Endometrial microvascular endothelial cells (primary cell): ENCODE data around the gene TMEM270. TPM values are rescaled to one million over a fixed set of nuclear protein-coding genes. Genes with fewer than 3 reads are reported as not detected.
"Not testable (repeated sequence)": the region's sequence is repeated elsewhere in the genome, so short reads cannot be mapped to it uniquely, and the experiment has no call there.

Experiments
- in situ Hi-C: cut with HindIII; loops from 2 replicates; pipeline ENCODE4 v1.10.0; 2017; ENCODE audit warnings: low sequenced_read_pairs, low pct_unique_long_range_greater_than_20kb; ENCODE audit errors: inconsistent ontology term
- total RNA-seq: library from RNA; depleted of rRNA; stranded (reverse); fragments of >200 nt; gene quantifications from one replicate; pipeline ENCODE4 v1.2.3, GENCODE V29; 2015; ENCODE audit errors: inconsistent ontology term

TMEM270 gene
- total RNA-seq, 1 donor from 2014 or later: not detected

DNA sequence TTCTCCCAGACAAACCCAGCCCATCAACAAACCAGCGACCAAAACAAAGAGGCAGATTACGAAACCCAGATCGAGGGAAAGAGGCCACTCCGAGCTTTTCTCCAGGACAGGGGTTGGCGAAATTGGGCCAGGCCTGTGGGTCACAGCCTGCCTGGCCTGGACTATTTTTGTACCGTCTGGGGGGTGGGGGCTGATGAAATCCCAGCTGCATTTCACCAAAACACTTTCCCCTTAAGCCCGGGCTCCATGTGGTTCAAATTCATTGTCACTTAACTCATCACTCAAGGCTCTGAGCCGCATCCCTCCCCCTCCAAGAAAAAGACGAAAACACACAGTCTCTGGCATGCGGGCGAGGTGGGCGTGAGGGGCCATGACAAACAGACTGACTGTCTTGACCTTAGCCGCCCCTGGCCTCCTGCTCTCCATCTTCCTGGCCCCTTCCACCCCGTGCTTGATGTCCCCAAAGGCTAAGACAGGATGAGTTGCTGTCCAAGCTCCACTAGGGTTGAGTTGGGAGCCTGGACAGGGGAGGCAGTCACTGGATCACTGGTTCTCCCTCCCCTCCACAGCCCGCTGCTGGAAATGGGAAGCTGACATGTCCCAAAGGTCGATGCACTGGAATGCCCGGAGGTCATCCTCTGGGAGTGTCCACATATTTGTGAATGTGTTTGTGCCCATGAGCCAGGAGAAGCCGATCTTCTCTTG lies 19.2 kb downstream of the TMEM270 start:
- in situ Hi-C loops: no loop called here

GRCh38 chr7:73880755-73881328 lies 19.9 kb downstream of the TMEM270 start:
- in situ Hi-C loops: no loop called here

- in situ Hi-C loops: no loop called here
Measured at GRCh38 chr7:73881352-73882046, 20.5 kb downstream of the TMEM270 start.

DNA sequence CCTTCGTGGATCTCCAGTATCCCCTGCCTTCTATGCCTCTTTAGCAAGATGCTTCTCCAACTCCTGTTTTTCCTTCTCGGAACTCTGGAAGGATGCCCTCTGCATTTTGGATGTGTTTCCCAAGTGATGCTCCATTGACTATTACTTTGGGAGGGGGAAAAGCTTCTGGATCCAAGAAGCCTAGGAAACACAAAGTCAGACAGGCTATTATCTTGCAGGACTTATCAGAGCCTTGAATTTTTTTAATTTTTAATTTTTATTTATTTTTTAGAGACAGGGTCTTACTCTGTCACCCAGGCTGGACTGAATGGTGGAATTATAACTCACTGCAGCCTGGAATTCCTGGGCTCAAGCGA lies 21.1 kb downstream of the TMEM270 start:
- in situ Hi-C loops: no loop called here

DNA sequence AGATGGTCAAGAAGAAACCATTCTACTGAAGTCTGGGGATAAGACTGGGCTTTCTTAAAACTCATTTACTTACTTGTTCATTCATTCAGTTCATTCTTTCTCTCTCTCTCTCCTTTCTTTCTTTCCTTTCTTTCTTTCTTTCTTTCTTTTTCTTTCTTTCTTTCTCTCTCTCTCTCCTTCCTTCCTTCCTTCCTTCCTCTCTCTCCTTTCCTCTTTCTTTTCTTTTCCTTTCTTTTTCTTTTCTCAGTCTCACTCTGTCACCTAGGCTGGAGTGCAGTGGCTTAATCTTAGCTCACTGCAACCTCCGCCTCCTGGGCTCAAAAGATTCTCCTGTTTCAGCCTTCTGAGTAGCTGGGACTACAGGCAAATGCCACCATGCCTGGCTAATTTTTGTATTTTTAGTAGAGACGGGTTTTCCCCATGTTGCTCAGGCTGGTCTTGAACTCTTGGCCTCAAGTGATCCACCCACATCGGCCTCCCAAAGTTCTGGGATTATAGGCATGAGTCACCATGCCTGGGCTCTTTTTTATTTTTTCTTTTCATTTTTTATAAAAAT lies 24.0 kb downstream of the TMEM270 start:
- in situ Hi-C loops: not testable (repeated sequence)

DNA sequence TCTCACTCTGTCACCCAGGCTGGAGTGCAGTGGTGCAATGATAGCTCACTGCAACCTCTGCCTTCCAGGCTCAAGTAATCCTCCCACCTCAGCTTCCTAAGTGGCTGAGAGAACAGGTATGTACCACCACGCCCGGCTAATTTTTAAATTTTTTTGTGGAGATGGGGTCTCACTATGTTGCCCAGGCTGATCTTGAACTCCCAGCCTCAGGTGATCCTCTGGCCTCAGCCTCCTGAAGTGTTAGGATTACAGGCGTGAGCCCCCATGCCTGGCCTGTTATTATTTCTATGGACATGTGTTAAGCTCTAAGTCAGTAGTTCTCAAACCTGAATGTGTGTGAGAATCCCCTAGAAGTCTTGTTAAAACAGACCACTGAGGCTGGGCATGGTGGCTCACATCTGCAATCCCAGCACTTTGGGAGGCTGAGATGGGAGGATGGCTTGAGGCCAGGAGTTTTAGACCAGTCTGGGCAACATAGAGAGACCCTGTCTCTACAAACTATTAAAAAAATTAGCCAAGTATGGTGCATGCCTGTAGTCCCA lies 24.5 kb downstream of the TMEM270 start:
- in situ Hi-C loops: no loop called here

- in situ Hi-C loops: no loop called here
Measured at GRCh38 chr7:73885975-73886798, 25.2 kb downstream of the TMEM270 start.

DNA sequence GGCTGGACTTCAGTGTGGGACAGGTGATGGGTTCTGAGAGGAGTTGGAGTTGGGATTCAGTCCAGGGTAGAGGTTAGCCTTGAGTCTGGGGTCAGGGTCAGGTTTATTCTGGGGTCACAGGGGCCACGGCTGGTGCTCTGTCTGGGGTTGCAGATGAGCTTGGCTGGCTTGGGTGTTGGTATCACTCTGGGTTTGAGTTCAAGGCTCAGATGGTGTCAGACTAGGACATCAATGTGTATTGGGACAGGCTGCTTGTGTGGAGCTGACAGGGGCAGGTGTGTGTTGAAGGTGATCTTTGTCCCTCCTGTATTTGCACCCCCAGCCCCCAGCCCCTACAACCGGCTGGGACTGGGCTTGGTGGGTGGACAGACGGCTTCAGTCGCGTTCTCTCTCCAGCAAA lies 26.8 kb downstream of the TMEM270 start:
- in situ Hi-C loops: no loop called here

- in situ Hi-C loops: no loop called here
Measured at GRCh38 chr7:73888959-73889358, 28.0 kb downstream of the TMEM270 start.

DNA sequence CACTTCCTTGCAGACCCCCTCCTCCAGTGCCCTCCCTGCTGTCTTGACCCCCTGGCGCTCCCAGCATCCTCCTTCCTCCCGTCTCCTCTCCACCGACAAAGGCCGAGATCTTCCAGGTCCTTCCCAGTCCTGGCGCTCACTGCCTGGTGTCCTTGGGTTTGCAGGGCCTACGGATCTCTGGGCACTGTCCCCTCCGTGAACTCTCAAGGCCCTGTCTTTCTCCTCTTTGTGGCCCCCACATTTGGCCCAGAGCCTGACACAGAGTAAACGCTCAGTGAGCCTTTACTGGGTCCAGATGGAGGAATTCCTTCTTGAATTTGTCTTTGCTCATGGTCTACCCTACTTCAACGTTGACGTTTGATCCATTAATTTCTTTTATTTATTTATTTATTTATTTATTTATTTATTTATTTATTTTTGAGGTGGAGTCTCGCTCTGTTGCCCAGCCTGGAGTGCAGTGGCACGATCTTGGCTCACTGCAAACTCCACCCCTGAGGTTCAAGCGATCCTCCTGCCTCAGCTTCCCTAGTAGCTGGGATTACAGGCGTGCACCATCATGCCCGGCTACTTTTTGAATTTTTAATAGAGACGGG lies 29.7 kb downstream of the TMEM270 start:
- in situ Hi-C loops: no loop called here

GRCh38 chr7:73891178-73891885 lies 30.4 kb downstream of the TMEM270 start:
- in situ Hi-C loops: no loop called here

- in situ Hi-C loops: no loop called here
Measured at GRCh38 chr7:73892003-73892999, 31.3 kb downstream of the TMEM270 start.

GRCh38 chr7:73893342-73894101 lies 32.6 kb downstream of the TMEM270 start:
- in situ Hi-C loops: no loop called here

DNA sequence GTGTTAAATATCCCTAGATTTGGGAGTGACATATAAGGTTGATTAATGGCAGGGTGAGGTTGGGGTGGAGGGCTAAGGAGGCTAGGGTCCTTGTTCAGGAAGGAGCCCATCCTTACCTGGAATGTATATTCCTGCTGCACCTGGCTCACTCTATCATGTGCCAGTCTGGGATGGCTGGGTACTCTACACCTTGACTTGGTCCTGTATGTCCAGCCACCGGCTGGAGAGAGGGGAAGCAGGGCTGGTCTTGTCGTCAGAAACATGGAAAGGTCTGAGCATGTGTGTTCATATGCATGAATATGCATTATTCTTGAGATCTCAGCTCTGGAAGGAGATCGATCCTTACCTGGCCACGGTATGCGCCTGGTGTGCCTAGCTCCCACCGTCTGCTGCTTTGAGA lies 33.2 kb downstream of the TMEM270 start:
- in situ Hi-C loops: no loop called here

GRCh38 chr7:73894733-73895551 lies 34.0 kb downstream of the TMEM270 start:
- in situ Hi-C loops: no loop called here
